ENCODE results near the gene WNT7A. TPM values are rescaled to one million over a fixed set of nuclear protein-coding genes. Genes with fewer than 3 reads are reported as not detected.

WNT7A gene
- total and polyA plus RNA-seq, 9 donors = under 0.01 to 1.0 (median 0.07) TPM; not detected in 4

DNA sequence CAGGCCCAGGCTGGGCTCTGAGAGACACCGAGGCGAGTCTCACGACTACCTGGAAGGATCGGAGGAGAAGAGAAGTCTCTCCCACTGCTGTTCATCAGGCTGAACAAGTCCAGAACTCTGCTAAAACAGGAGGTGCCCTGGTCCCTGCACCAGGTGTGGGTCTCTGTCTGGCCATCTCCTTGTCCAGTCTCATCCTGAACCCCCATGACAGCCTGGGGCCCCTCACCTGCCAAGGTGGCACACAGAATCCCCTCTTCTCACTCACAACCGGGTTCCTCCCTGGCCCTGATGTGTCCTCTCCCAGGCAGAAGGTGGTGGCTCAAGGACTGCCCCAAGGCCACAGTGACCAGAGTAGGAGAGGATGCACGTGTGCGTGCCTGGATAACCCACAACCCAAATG lies 34.1 kb downstream of the WNT7A start:
- Histone ChIP-seq H3K27ac (ENCODE audit: low read length) (no peak overlapping the region), H3K27me3 (ENCODE audit: control insufficient read depth, insufficient read depth, low read length) (peaks cover 12% of the 10 kb centered on the region), H3K4me3 (ENCODE audit: low read length) (no peak overlapping the region), H3K36me3 (ENCODE audit: control insufficient read depth, insufficient read depth, low read length) (no peaks in the 10 kb centered on the region), H3K9me3 (replicated peaks; ENCODE audit: control insufficient read depth, low read depth, low read length) (no peaks in the 10 kb centered on the region), H3K4me1 (ENCODE audit: control insufficient read depth, insufficient read depth, low read length) (no peaks in the 10 kb centered on the region)
- WGBS (ENCODE audit: insufficient coverage) = 91% methylated on average over 5 of the region's 7 CpGs
- no peak for DNase-seq

DNA sequence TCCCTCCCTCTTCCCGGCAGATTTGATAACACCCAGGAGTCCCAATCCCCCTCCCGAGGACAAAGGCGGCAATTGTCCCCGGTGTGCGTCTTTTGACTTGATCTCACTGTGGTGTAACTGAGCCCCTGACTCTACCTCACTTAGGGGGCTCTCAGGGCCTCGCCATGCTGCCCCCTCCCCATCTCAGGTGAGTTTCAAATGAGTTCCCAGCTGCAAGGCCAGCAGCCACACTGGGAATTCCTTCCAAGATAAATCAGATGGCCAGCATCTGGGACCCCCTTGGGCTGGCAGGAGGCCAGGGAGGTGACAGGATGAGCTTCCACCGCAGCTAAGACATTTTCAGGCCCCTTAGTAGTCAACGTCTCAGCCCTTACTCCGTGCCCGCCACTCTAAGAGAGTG lies 35.0 kb downstream of the WNT7A start:
- Histone ChIP-seq H3K27ac (ENCODE audit: low read length) (no peak overlapping the region), H3K4me3 (ENCODE audit: low read length) (no peak overlapping the region), H3K27me3 (ENCODE audit: control insufficient read depth, insufficient read depth, low read length) (peaks cover 9% of the 10 kb centered on the region), H3K36me3 (ENCODE audit: control insufficient read depth, insufficient read depth, low read length) (no peaks in the 10 kb centered on the region), H3K9me3 (replicated peaks; ENCODE audit: control insufficient read depth, low read depth, low read length) (no peaks in the 10 kb centered on the region), H3K4me1 (ENCODE audit: control insufficient read depth, insufficient read depth, low read length) (no peaks in the 10 kb centered on the region)
- DNase-seq = no peak
- 39% methylated on average over 7 of the region's 10 CpGs for WGBS (ENCODE audit: insufficient coverage)

DNA sequence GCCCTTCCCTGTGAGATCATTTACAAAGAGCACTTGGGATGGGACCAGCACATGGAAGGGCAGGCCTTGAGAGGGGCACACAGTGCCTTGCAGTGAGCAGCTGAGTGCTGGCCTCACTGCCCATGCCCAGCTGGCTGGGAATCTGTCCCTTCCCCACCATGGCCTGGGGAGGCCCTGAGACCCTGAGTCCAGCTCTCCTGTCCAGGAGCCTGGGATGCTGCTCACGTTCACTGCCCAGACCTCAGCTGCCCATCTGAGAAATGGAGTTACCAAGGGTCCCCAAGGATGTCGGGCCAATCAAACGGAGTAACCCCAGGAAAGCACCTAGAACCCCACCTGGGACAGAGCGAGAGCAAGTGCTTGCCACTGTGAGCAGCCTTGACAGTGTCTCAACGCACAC lies 35.6 kb downstream of the WNT7A start:
- H3K4me1 ChIP-seq (ENCODE audit: control insufficient read depth, insufficient read depth, low read length) = no peaks in the 10 kb centered on the region
- H3K9me3 ChIP-seq (replicated peaks; ENCODE audit: control insufficient read depth, low read depth, low read length) = no peaks in the 10 kb centered on the region
- no peak for DNase-seq
- peaks cover 9% of the 10 kb centered on the region for H3K27me3 ChIP-seq (ENCODE audit: control insufficient read depth, insufficient read depth, low read length)
- 59% methylated on average over 4 of the region's 5 CpGs for WGBS (ENCODE audit: insufficient coverage)
- H3K4me3 ChIP-seq (ENCODE audit: low read length) = no peak overlapping the region
- no peaks in the 10 kb centered on the region for H3K36me3 ChIP-seq (ENCODE audit: control insufficient read depth, insufficient read depth, low read length)
- no peak overlapping the region for H3K27ac ChIP-seq (ENCODE audit: low read length)

DNA sequence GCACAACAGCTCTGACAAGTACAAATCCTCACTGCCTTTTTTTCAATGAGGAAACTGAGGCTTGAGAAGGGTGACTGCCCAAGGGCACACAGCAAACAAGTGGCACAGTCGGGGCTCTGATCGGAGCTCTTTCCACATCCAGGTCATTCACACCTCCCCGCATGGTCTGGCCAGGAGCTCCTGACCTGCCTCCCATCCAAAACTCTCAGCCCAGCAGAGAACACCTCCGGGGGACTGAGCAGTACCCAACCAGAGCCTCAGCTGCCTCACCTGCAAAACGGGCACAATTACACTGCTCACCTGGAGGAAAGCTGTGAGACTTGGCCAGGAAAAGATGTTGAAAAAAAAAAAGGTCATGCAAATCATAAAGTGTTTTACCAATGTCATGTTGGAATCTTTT lies 36.5 kb downstream of the WNT7A start:
- no peak overlapping the region for H3K4me3 ChIP-seq (ENCODE audit: low read length)
- H3K36me3 ChIP-seq (ENCODE audit: control insufficient read depth, insufficient read depth, low read length) = no peaks in the 10 kb centered on the region
- peaks cover 12% of the 10 kb centered on the region for H3K27me3 ChIP-seq (ENCODE audit: control insufficient read depth, insufficient read depth, low read length)
- H3K9me3 ChIP-seq (replicated peaks; ENCODE audit: control insufficient read depth, low read depth, low read length) = no peaks in the 10 kb centered on the region
- H3K27ac ChIP-seq (ENCODE audit: low read length) = no peak overlapping the region
- DNase-seq = no peak
- WGBS (ENCODE audit: insufficient coverage) = 57% methylated on average over 3 of the region's 5 CpGs
- H3K4me1 ChIP-seq (ENCODE audit: control insufficient read depth, insufficient read depth, low read length) = no peaks in the 10 kb centered on the region

DNA sequence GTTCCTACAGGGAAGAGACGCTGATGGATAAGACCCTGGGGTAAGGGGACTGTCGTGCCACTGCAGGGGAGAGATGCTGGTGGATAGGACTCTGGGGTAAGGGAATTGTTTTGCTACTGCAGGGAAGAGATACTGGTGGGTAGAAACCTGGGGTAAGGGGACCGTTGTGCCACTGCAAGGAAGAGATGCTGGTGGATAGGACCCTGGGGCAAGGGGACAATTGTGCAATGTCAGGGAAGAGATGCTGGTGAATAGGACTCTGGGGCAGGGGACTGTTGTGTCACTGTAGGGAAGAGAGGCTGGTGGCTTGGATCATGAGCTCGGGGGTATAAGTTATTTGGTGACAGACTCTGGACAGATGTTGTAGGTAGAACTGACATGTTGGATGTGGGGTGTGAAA lies 37.6 kb downstream of the WNT7A start:
- Histone ChIP-seq H3K27me3 (ENCODE audit: control insufficient read depth, insufficient read depth, low read length) (peaks cover 12% of the 10 kb centered on the region), H3K36me3 (ENCODE audit: control insufficient read depth, insufficient read depth, low read length) (no peaks in the 10 kb centered on the region), H3K9me3 (replicated peaks; ENCODE audit: control insufficient read depth, low read depth, low read length) (no peaks in the 10 kb centered on the region), H3K4me3 (ENCODE audit: low read length) (no peak overlapping the region), H3K27ac (ENCODE audit: low read length) (no peak overlapping the region), H3K4me1 (ENCODE audit: control insufficient read depth, insufficient read depth, low read length) (no peaks in the 10 kb centered on the region)
- DNase-seq = no peak
- 77% methylated on average over 4 of the region's 4 CpGs for WGBS (ENCODE audit: insufficient coverage)

DNA sequence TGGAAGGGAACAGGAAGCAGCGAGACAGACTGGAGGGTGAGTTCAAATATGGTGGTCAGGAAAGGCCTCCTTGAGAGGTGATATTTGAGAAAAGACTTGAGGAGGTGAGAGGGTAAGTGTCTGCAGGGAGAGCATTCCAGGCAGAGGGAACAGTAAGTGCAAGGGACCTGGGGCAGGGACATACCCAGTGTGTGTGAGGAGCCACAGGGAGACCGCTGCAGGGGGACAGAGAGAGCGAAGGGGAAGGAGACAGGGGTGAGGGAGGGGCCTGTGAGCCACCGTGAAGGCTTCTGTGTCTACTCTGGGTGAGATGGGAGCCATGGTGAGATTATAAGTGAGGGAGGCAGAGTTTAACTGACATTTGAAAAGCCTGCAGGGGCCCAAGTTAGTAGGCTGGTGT lies 38.0 kb downstream of the WNT7A start:
- WGBS (ENCODE audit: insufficient coverage) = 74% methylated on average over 4 of the region's 4 CpGs
- Histone ChIP-seq H3K4me1 (ENCODE audit: control insufficient read depth, insufficient read depth, low read length) (no peaks in the 10 kb centered on the region), H3K27me3 (ENCODE audit: control insufficient read depth, insufficient read depth, low read length) (peaks cover 12% of the 10 kb centered on the region)

DNA sequence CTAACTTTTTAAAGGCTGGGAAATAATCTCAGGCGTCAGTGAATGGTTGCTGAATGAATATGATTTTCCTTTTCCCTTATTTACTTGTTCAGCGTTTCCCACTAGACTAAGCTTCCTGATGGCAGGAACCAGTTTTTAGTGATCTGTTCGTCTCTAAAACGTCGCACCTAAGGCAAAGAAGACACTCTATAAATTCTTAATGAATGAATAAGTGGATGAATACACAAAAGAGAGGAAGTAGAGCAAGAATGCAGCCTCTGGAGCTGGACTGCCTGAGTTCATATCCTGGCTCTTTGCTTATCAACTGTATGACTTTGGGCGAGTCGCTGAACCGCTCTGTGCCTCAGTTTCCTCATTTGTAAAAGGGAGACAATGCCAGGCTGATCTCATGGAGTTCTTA lies 38.7 kb downstream of the WNT7A start:
- DNase-seq = no peak
- H3K27me3 ChIP-seq (ENCODE audit: control insufficient read depth, insufficient read depth, low read length) = peaks cover 12% of the 10 kb centered on the region
- no peaks in the 10 kb centered on the region for H3K36me3 ChIP-seq (ENCODE audit: control insufficient read depth, insufficient read depth, low read length)
- H3K4me1 ChIP-seq (ENCODE audit: control insufficient read depth, insufficient read depth, low read length) = no peaks in the 10 kb centered on the region
- H3K9me3 ChIP-seq (replicated peaks; ENCODE audit: control insufficient read depth, low read depth, low read length) = no peaks in the 10 kb centered on the region
- H3K27ac ChIP-seq (ENCODE audit: low read length) = no peak overlapping the region
- 85% methylated on average over 4 of the region's 8 CpGs for WGBS (ENCODE audit: insufficient coverage)
- H3K4me3 ChIP-seq (ENCODE audit: low read length) = no peak overlapping the region

More for the DNA sequence above, 38.0 kb downstream of the WNT7A start:
- H3K4me3 ChIP-seq (ENCODE audit: low read length) = no peak overlapping the region
- H3K27ac ChIP-seq (ENCODE audit: low read length) = no peak overlapping the region
- no peaks in the 10 kb centered on the region for H3K36me3 ChIP-seq (ENCODE audit: control insufficient read depth, insufficient read depth, low read length)
- no peak for DNase-seq
- no peaks in the 10 kb centered on the region for H3K9me3 ChIP-seq (replicated peaks; ENCODE audit: control insufficient read depth, low read depth, low read length)

DNA sequence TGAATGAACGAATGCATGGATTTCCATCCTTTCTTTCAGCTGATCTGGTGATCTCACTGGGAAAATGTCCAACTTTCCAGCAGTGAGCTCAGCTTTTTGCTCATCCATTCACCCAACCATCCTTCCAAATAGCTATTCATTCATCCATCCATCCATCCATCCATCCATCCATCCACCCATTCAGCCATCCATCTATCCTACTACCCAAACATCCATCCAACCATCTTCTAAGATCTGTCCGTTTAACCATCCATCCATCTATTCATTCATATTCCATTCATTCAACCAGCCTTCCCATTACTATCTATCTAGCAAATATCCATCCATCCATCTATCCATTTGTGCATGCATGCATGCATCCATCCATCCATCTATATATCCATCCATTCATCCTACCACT lies 39.4 kb downstream of the WNT7A start:
- H3K4me3 ChIP-seq (ENCODE audit: low read length) = no peak overlapping the region
- no peak for DNase-seq
- no peaks in the 10 kb centered on the region for H3K36me3 ChIP-seq (ENCODE audit: control insufficient read depth, insufficient read depth, low read length)
- no peak overlapping the region for H3K27ac ChIP-seq (ENCODE audit: low read length)
- peaks cover 9% of the 10 kb centered on the region for H3K27me3 ChIP-seq (ENCODE audit: control insufficient read depth, insufficient read depth, low read length)
- WGBS (ENCODE audit: insufficient coverage) = 90% methylated on average over 2 of the region's 2 CpGs
- H3K9me3 ChIP-seq (replicated peaks; ENCODE audit: control insufficient read depth, low read depth, low read length) = no peaks in the 10 kb centered on the region
- H3K4me1 ChIP-seq (ENCODE audit: control insufficient read depth, insufficient read depth, low read length) = no peaks in the 10 kb centered on the region

DNA sequence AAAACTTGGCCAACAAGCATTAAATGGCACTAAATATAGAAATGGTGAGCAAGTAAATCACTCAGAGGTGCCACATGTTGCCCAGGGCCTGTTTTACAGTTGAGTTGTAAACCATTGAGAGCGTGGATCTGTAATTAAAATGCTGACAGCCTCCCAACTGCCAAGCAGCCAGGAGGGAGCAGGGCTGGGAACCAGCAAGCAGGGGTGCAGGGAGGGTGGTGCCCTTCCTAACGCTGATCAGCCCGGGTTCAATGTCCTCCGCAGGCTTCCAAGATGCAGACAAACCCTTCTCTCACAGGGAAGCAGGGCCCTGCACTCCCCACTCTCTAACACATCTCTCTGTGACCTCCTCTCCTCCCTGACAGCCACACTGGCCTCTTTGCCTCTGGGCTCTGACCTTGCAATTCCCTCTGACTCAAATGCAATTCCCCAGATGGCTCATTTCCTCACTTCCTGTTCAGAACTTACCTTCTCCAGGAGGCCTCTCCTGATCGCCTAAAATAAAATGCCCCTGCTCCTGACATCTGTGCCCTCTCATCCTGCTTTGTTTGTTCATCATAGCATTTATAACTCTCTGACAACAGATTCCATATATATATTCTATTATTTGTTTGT lies 40.0 kb downstream of the WNT7A start:
- Histone ChIP-seq H3K4me3 (ENCODE audit: low read length) (no peak overlapping the region), H3K9me3 (replicated peaks; ENCODE audit: control insufficient read depth, low read depth, low read length) (no peaks in the 10 kb centered on the region), H3K27me3 (ENCODE audit: control insufficient read depth, insufficient read depth, low read length) (peaks cover 9% of the 10 kb centered on the region), H3K4me1 (ENCODE audit: control insufficient read depth, insufficient read depth, low read length) (no peaks in the 10 kb centered on the region), H3K36me3 (ENCODE audit: control insufficient read depth, insufficient read depth, low read length) (no peaks in the 10 kb centered on the region), H3K27ac (ENCODE audit: low read length) (no peak overlapping the region)
- DNase-seq = no peak
- 28% methylated on average over 4 of the region's 5 CpGs for WGBS (ENCODE audit: insufficient coverage)

DNA sequence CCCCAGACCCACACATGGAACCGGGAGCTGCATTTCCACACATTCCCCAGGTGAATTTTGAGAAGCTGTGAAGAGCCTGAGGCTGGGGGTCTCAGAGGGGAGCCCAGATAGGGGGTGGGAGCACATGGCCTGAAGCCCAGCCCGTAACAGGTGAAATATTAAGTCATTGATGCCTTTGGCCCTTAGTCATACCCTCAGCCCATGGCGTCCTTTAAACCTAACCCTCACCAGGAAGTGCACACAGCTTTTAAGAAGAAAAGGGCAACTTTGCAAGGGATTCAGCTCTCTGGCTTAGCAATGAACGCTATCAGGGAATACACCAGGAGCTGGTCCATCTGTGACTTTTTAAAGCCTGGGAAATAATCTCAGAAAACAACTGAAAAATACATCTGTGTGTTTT lies 40.6 kb downstream of the WNT7A start:
- H3K4me3 ChIP-seq (ENCODE audit: low read length) = no peak overlapping the region
- peaks cover 8% of the 10 kb centered on the region for H3K27me3 ChIP-seq (ENCODE audit: control insufficient read depth, insufficient read depth, low read length)
- no peaks in the 10 kb centered on the region for H3K9me3 ChIP-seq (replicated peaks; ENCODE audit: control insufficient read depth, low read depth, low read length)
- no peak for DNase-seq
- H3K4me1 ChIP-seq (ENCODE audit: control insufficient read depth, insufficient read depth, low read length) = no peaks in the 10 kb centered on the region
- H3K36me3 ChIP-seq (ENCODE audit: control insufficient read depth, insufficient read depth, low read length) = no peaks in the 10 kb centered on the region
- 67% methylated on average over 2 of the region's 4 CpGs for WGBS (ENCODE audit: insufficient coverage)
- H3K27ac ChIP-seq (ENCODE audit: low read length) = no peak overlapping the region

DNA sequence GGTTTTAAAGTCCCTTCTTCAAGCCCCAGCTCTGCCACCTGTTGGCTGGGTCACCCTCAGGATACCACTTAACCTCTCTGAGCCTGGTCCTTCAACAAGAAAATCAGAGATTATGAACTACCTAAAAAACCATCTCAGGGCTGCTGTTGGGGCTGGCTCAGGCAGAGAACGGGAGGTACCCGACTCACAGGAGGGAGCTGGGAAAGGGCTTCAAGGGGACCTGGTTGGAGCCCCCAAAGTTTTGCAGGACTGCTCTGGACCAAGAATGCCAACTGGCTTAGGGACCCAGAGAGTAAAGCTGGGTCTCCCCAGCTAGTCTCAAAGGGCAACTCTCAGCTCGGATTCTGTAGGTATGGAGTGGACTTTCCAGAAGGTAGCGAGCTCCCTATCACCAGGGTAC lies 41.5 kb downstream of the WNT7A start:
- no peaks in the 10 kb centered on the region for H3K36me3 ChIP-seq (ENCODE audit: control insufficient read depth, insufficient read depth, low read length)
- peaks cover 8% of the 10 kb centered on the region for H3K27me3 ChIP-seq (ENCODE audit: control insufficient read depth, insufficient read depth, low read length)
- no peak overlapping the region for H3K4me3 ChIP-seq (ENCODE audit: low read length)
- WGBS (ENCODE audit: insufficient coverage) = 88% methylated on average over 2 of the region's 4 CpGs
- DNase-seq = no peak
- no peaks in the 10 kb centered on the region for H3K9me3 ChIP-seq (replicated peaks; ENCODE audit: control insufficient read depth, low read depth, low read length)
- H3K27ac ChIP-seq (ENCODE audit: low read length) = no peak overlapping the region
- H3K4me1 ChIP-seq (ENCODE audit: control insufficient read depth, insufficient read depth, low read length) = no peaks in the 10 kb centered on the region
